OCI-LY1 (cell line): ENCODE data around the gene FAM221B.

ENCODE experiments used
- EZH2 ChIP-seq: fragments of 200-600 bp; sonication (generic), shearing (Covaris generic); IDR thresholded peaks from 2 replicates; pipeline ENCODE4 v1.8.0; 2017; ENCODE audit warnings: borderline replicate concordance, mixed run types, mild to moderate bottlenecking, antibody characterized with exemption, low read length, moderate library complexity, mixed read lengths
- TF ChIP-seq, protein P1 (sequence below): fragments of 200-600 bp; sonication (generic), shearing (Covaris generic); IDR thresholded peaks from 2 replicates; pipeline ENCODE4 v1.5.1; 2017; ENCODE audit warnings: mild to moderate bottlenecking, antibody characterized with exemption, low read length, moderate library complexity, mixed read lengths

DNA sequence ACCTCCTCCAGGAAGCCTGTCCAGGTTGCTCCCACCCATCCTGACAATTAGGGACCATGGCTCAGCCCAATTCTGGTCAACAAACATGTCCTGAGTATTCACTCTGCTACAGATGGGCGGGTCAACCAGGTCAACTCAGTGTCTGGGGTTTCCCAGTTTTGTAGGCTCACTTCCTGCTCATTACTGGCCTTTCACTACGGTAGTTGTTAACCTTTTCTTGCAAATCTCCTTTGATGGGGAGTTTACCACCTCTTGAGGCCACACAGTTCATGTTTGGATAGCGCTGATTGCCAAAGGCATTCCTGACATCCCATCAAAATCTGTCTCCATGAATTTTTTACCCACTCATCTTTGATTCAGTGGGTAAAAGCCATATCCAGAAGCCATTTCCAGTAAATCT, 14.3 kb upstream of the FAM221B start:
- TF ChIP-seq EZH2 = no peak
- TF ChIP-seq, protein P1, sequence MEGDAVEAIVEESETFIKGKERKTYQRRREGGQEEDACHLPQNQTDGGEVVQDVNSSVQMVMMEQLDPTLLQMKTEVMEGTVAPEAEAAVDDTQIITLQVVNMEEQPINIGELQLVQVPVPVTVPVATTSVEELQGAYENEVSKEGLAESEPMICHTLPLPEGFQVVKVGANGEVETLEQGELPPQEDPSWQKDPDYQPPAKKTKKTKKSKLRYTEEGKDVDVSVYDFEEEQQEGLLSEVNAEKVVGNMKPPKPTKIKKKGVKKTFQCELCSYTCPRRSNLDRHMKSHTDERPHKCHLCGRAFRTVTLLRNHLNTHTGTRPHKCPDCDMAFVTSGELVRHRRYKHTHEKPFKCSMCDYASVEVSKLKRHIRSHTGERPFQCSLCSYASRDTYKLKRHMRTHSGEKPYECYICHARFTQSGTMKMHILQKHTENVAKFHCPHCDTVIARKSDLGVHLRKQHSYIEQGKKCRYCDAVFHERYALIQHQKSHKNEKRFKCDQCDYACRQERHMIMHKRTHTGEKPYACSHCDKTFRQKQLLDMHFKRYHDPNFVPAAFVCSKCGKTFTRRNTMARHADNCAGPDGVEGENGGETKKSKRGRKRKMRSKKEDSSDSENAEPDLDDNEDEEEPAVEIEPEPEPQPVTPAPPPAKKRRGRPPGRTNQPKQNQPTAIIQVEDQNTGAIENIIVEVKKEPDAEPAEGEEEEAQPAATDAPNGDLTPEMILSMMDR = no peak
